WTC11 (cell line): ENCODE measurements around the gene CLDN22. TPM values are rescaled to one million over a fixed set of nuclear protein-coding genes. Genes with fewer than 3 reads are reported as not detected.

Experiments used
- ATAC-seq: fragments of 200-7000 bp; cut with Tn5 transposase; 2 replicates; pipeline ENCODE4 v1.10.0; 2021; ENCODE audit warnings: mild to moderate bottlenecking, moderate library complexity
- CTCF ChIA-PET: fragments of 300-600 bp; sonication (Branson Sonifier 250); formaldehyde crosslinking; loops from one replicate; lab custom pipeline; 2021; ENCODE audit warnings: antibody characterized with exemption; lab: Charles Lee
- POLR2A ChIA-PET: fragments of 350-600 bp; sonication (Branson Sonifier 250); formaldehyde crosslinking; loops from one replicate; lab custom pipeline; 2021; ENCODE audit warnings: antibody characterized with exemption; lab: Charles Lee
- DNase-seq: peaks from one replicate; pipeline ENCODE4 v3.0.0; 2021; ENCODE audit warnings: low spot score
- H3K27ac Mint-ChIP-seq: 2 replicates; pipeline ENCODE4 v1.8.0; 2021; ENCODE audit warnings: mixed read lengths
- H3K27me3 Mint-ChIP-seq: 2 replicates; pipeline ENCODE4 v1.8.0; 2021; ENCODE audit warnings: low read depth, mild to moderate bottlenecking, moderate library complexity, mixed read lengths
- H3K36me3 Mint-ChIP-seq: 2 replicates; pipeline ENCODE4 v1.8.0; 2021; ENCODE audit warnings: mixed read lengths
- H3K4me1 Mint-ChIP-seq: 2 replicates; pipeline ENCODE4 v1.8.0; 2022; ENCODE audit warnings: mixed read lengths
- H3K4me3 Mint-ChIP-seq: 2 replicates; pipeline ENCODE4 v1.8.0; 2021; ENCODE audit warnings: mild to moderate bottlenecking, moderate library complexity, mixed read lengths
- H3K9me3 Mint-ChIP-seq: 2 replicates; pipeline ENCODE4 v1.8.0; 2021; ENCODE audit warnings: mixed read lengths
- ARID4B ChIP-seq: sonication (generic); formaldehyde crosslinking; IDR thresholded peaks from 2 replicates; pipeline ENCODE4 v1.8.0; 2023; ENCODE audit warnings: missing genetic modification reagents, mild to moderate bottlenecking, borderline replicate concordance
- FOXJ3 ChIP-seq: sonication (generic); formaldehyde crosslinking; IDR thresholded peaks from 2 replicates; pipeline ENCODE4 v1.9.0; 2021; ENCODE audit warnings: missing genetic modification reagents, mild to moderate bottlenecking, borderline replicate concordance
- FOXK1 ChIP-seq: sonication (generic); formaldehyde crosslinking; IDR thresholded peaks from 2 replicates; pipeline ENCODE4 v1.8.0; 2022; ENCODE audit warnings: mild to moderate bottlenecking, moderate library complexity, missing genetic modification reagents
- GTF2I ChIP-seq: fragments of 250-450 bp; sonication (Bioruptor Pico); conservative IDR thresholded peaks from 2 replicates; pipeline ENCODE4 v1.4.0; 2021; ENCODE audit warnings: mild to moderate bottlenecking
- NFE2L1 ChIP-seq: sonication (generic); formaldehyde crosslinking; IDR thresholded peaks from 2 replicates; pipeline ENCODE4 v1.8.1; 2023; ENCODE audit warnings: missing genetic modification reagents
- TP53 ChIP-seq: sonication (generic); formaldehyde crosslinking; IDR thresholded peaks from 2 replicates; pipeline ENCODE4 v1.8.1; 2023; ENCODE audit warnings: mild to moderate bottlenecking, missing genetic modification reagents
- ZNF219 ChIP-seq: sonication (generic); formaldehyde crosslinking; IDR thresholded peaks from 2 replicates; pipeline ENCODE4 v1.8.0; 2023; ENCODE audit warnings: missing genetic modification reagents, mild to moderate bottlenecking, borderline replicate concordance
- ZNF232 ChIP-seq: sonication (generic); formaldehyde crosslinking; IDR thresholded peaks from 2 replicates; pipeline ENCODE4 v1.8.0; 2022; ENCODE audit warnings: mild to moderate bottlenecking, missing genetic modification reagents
- ZNF281 ChIP-seq: sonication (generic); formaldehyde crosslinking; IDR thresholded peaks from 2 replicates; pipeline ENCODE4 v1.8.0; 2023; ENCODE audit warnings: mild to moderate bottlenecking, missing genetic modification reagents
- ZNF317 ChIP-seq: sonication (generic); formaldehyde crosslinking; IDR thresholded peaks from 2 replicates; pipeline ENCODE4 v1.8.1; 2023; ENCODE audit warnings: low read depth, mild to moderate bottlenecking, moderate library complexity, missing genetic modification reagents, borderline replicate concordance
- total RNA-seq: library from RNA; stranded (reverse); gene quantifications from 3 replicates; pipeline ENCODE4 v1.2.3, GENCODE V29; 2021
- TF ChIP-seq, protein P1 (sequence below): sonication (generic); formaldehyde crosslinking; IDR thresholded peaks from 2 replicates; pipeline ENCODE4 v1.8.1; 2022; ENCODE audit warnings: low read depth, mild to moderate bottlenecking, moderate library complexity, missing genetic modification reagents, borderline replicate concordance
- TF ChIP-seq, protein P2 (sequence below): sonication (generic); formaldehyde crosslinking; IDR thresholded peaks from 2 replicates; pipeline ENCODE4 v1.8.1; 2023; ENCODE audit warnings: mild to moderate bottlenecking, missing genetic modification reagents
- TF ChIP-seq, protein P3 (sequence below): fragments of 250-450 bp; sonication (Bioruptor Pico); IDR thresholded peaks from 2 replicates; pipeline ENCODE4 v1.8.0; 2021; ENCODE audit warnings: mild to moderate bottlenecking

The CLDN22 gene
- total RNA-seq, 1 experiment from 2014 or later = not detected

GRCh38 chr4:183333983-183334382 lies 13.9 kb upstream of the CLDN22 start:
- H3K4me3 Mint-ChIP-seq = no peak overlapping the region
- peaks cover 9% of the 10 kb centered on the region for H3K9me3 Mint-ChIP-seq
- no peaks in the 10 kb centered on the region for H3K27me3 Mint-ChIP-seq
- TF ChIP-seq ZNF219 (CRISPR knock-in tag) (no peak), ARID4B (CRISPR knock-in tag) (no peak)
- TF ChIP-seq, protein P1, sequence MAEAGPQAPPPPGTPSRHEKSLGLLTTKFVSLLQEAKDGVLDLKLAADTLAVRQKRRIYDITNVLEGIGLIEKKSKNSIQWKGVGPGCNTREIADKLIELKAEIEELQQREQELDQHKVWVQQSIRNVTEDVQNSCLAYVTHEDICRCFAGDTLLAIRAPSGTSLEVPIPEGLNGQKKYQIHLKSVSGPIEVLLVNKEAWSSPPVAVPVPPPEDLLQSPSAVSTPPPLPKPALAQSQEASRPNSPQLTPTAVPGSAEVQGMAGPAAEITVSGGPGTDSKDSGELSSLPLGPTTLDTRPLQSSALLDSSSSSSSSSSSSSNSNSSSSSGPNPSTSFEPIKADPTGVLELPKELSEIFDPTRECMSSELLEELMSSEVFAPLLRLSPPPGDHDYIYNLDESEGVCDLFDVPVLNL (CRISPR knock-in tag) = no peak
- DNase-seq (no peak), ATAC-seq (no peak)
- peaks cover 4% of the 10 kb centered on the region; the same call in 1 of the 2 replicates for H3K4me1 Mint-ChIP-seq
- ChIA-PET CTCF (interaction anchor here (0.5 kb wide), 1 partner anchor 64 kb away, joined by 3 read pairs; no protein-coding TSS in a partner anchor), POLR2A (no interaction called here)
- peaks cover 3% of the 10 kb centered on the region; the same call in 1 of the 2 replicates for H3K36me3 Mint-ChIP-seq
- H3K27ac Mint-ChIP-seq = no peak overlapping the region

DNA sequence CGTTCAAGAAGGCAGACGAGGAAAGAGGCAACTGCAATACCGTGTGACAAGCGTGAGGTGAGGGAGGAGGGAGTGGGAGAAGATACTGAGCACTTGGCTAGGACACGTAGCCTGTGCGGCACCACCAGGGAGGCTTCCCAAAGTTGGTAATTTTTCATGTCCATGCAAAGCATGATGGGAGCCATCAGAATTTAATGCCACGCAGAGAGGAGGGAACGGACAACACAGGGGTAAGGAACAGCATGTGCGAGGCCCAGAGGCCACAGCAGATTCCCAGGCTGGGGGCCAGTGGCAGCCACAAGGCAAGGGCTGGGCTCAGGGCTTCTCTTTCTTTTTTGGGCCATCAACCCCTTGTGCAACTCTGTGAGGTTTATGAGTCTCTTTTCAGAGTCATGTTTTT lies 13.1 kb upstream of the CLDN22 start:
- no peak for DNase-seq
- peaks cover 12% of the 10 kb centered on the region for H3K9me3 Mint-ChIP-seq
- TF ChIP-seq, protein P2, sequence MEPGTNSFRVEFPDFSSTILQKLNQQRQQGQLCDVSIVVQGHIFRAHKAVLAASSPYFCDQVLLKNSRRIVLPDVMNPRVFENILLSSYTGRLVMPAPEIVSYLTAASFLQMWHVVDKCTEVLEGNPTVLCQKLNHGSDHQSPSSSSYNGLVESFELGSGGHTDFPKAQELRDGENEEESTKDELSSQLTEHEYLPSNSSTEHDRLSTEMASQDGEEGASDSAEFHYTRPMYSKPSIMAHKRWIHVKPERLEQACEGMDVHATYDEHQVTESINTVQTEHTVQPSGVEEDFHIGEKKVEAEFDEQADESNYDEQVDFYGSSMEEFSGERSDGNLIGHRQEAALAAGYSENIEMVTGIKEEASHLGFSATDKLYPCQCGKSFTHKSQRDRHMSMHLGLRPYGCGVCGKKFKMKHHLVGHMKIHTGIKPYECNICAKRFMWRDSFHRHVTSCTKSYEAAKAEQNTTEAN (CRISPR knock-in tag) = no peak
- TF ChIP-seq FOXK1 (CRISPR knock-in tag) = no peak
- TF ChIP-seq TP53 (CRISPR knock-in tag) = no peak
- TF ChIP-seq FOXJ3 = no peak
- TF ChIP-seq ZNF281 (CRISPR knock-in tag) = no peak
- no peak for TF ChIP-seq ZNF232 (CRISPR knock-in tag)
- no peak for TF ChIP-seq ZNF317 (CRISPR knock-in tag)
- no peak for TF ChIP-seq NFE2L1 (CRISPR knock-in tag)
- TF ChIP-seq ARID4B (CRISPR knock-in tag) = no peak
- no peak for TF ChIP-seq GTF2I (CRISPR knock-in tag)
- TF ChIP-seq, protein P3, sequence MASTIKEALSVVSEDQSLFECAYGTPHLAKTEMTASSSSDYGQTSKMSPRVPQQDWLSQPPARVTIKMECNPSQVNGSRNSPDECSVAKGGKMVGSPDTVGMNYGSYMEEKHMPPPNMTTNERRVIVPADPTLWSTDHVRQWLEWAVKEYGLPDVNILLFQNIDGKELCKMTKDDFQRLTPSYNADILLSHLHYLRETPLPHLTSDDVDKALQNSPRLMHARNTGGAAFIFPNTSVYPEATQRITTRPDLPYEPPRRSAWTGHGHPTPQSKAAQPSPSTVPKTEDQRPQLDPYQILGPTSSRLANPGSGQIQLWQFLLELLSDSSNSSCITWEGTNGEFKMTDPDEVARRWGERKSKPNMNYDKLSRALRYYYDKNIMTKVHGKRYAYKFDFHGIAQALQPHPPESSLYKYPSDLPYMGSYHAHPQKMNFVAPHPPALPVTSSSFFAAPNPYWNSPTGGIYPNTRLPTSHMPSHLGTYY = no peak
- no peak overlapping the region for H3K4me3 Mint-ChIP-seq
- peaks cover 5% of the 10 kb centered on the region; the same call in 1 of the 2 replicates for H3K36me3 Mint-ChIP-seq
- no peak for ATAC-seq
- H3K27ac Mint-ChIP-seq = no peak overlapping the region
- CTCF ChIA-PET = interaction anchor here (0.5 kb wide), 1 partner anchor 64 kb away, joined by 3 read pairs; no protein-coding TSS in a partner anchor
- no peaks in the 10 kb centered on the region for H3K27me3 Mint-ChIP-seq
- H3K4me1 Mint-ChIP-seq = peaks cover 4% of the 10 kb centered on the region; the same call in 1 of the 2 replicates
- POLR2A ChIA-PET = no interaction called here
